Activated T-helper 1 cell treated with anti-CD3 and anti-CD28 coated beads, Interleukin-2, amount 50 U/mL, for 16 hours (primary cell): Measurements from ENCODE around the gene ANKRD40.
"Not testable (repeated sequence)": the region's sequence is repeated elsewhere in the genome, so short reads cannot be mapped to it uniquely, and the experiment has no call there.

Experiments used
- DNase-seq, 2 donors: peaks; one replicate each; pipeline ENCODE4 v3.0.0-alpha.2; 2020; ENCODE audit warnings: low read depth in 1 of 2, low spot score in 1 of 2

ANKRD40 gene

GRCh38 chr17:50712641-50713040 is 4.9 kb upstream of the ANKRD40 start:
- no peak for DNase-seq

GRCh38 chr17:50710650-50711049 is 2.9 kb upstream of the ANKRD40 start:
- no peak for DNase-seq

- no peak for DNase-seq
Observed at GRCh38 chr17:50710025-50710424, 2.3 kb upstream of the ANKRD40 start.

GRCh38 chr17:50709053-50709452 is 1.3 kb upstream of the ANKRD40 start:
- DNase-seq, result not testable (repeated sequence)

- DNase-seq, result no peak
Observed at GRCh38 chr17:50708050-50709000, 611 bp upstream of the ANKRD40 start.

- no peak for DNase-seq
Observed at GRCh38 chr17:50703162-50703561, 4.6 kb downstream of the ANKRD40 start.

GRCh38 chr17:50699410-50699809 is 8.3 kb downstream of the ANKRD40 start:
- no peak for DNase-seq

GRCh38 chr17:50697663-50698272 is 9.9 kb downstream of the ANKRD40 start:
- no peak for DNase-seq

- DNase-seq, result no peak
Observed at GRCh38 chr17:50697062-50697461, 10.7 kb downstream of the ANKRD40 start.

GRCh38 chr17:50696365-50696879 is 11.3 kb downstream of the ANKRD40 start:
- DNase-seq, result no peak

- no peak for DNase-seq
Observed at GRCh38 chr17:50693036-50693682, 14.6 kb downstream of the ANKRD40 start.

GRCh38 chr17:50692448-50693035 is 15.2 kb downstream of the ANKRD40 start:
- no peak for DNase-seq

GRCh38 chr17:50691550-50692447 is 15.9 kb downstream of the ANKRD40 start:
- DNase-seq, result no peak

GRCh38 chr17:50690887-50691549 is 16.7 kb downstream of the ANKRD40 start:
- no peak for DNase-seq

GRCh38 chr17:50689956-50690886 is 17.5 kb downstream of the ANKRD40 start:
- DNase-seq, result no peak

GRCh38 chr17:50689251-50689650 is 18.5 kb downstream of the ANKRD40 start:
- no peak for DNase-seq

GRCh38 chr17:50688245-50688644 is 19.5 kb downstream of the ANKRD40 start:
- no peak for DNase-seq

- DNase-seq, result no peak
Observed at GRCh38 chr17:50687200-50688066, 20.3 kb downstream of the ANKRD40 start.
